Activated CD8-positive, alpha-beta T cell treated with anti-CD3 and anti-CD28 coated beads for 36 hours (primary cell): ENCODE results near the gene MATK. TPM values are rescaled to one million over a fixed set of nuclear protein-coding genes. Genes with fewer than 3 reads are reported as not detected.
"Not testable (repeated sequence)": the region's sequence is repeated elsewhere in the genome, so short reads cannot be mapped to it uniquely, and the experiment has no call there.

ENCODE experiments used
- ATAC-seq: fragments of 200-7000 bp; cut with Tn5 transposase; one replicate; pipeline ENCODE4 v1.10.0; 2021; ENCODE audit warnings: mild to moderate bottlenecking, moderate library complexity
- CTCF ChIA-PET: fragments of 350-600 bp; sonication (Branson Sonifier 250); formaldehyde crosslinking; loops from one replicate; lab custom pipeline; 2021; ENCODE audit warnings: antibody characterized with exemption; lab: Charles Lee
- POLR2A ChIA-PET: fragments of 350-600 bp; sonication (Branson Sonifier 250); formaldehyde crosslinking; loops from one replicate; lab custom pipeline; 2021; ENCODE audit warnings: antibody characterized with exemption; lab: Charles Lee
- DNase-seq: peaks from one replicate; pipeline ENCODE4 v3.0.0-alpha.2; 2020
- H3K27ac Mint-ChIP-seq: one replicate; pipeline ENCODE4 v1.8.0; 2021; ENCODE audit warnings: mild to moderate bottlenecking, mixed read lengths
- H3K27me3 Mint-ChIP-seq: one replicate; pipeline ENCODE4 v1.8.0; 2021; ENCODE audit warnings: mixed read lengths
- H3K36me3 Mint-ChIP-seq: one replicate; pipeline ENCODE4 v1.8.0; 2021; ENCODE audit warnings: low read depth, mixed read lengths
- H3K4me1 Mint-ChIP-seq: one replicate; pipeline ENCODE4 v1.8.0; 2021; ENCODE audit warnings: low read depth, mixed read lengths
- H3K4me3 Mint-ChIP-seq: one replicate; pipeline ENCODE4 v1.8.0; 2021; ENCODE audit warnings: mild to moderate bottlenecking, moderate library complexity, mixed read lengths
- H3K9me3 Mint-ChIP-seq: one replicate; pipeline ENCODE4 v1.8.0; 2021; ENCODE audit warnings: mixed read lengths
- CTCF ChIP-seq: fragments of 200-600 bp; IDR thresholded peaks from one replicate; pipeline ENCODE4 v1.8.0; 2022; ENCODE audit warnings: antibody characterized with exemption, mild to moderate bottlenecking
- intact Hi-C: fragments of 100-400 bp; cut with micrococcal nuclease; formaldehyde crosslinking; loops from one replicate; pipeline ENCODE4 v1.10.0; 2022
- total RNA-seq, 2 experiments: library from RNA; stranded (reverse); gene quantifications; one replicate each; pipeline ENCODE4 v1.2.3, GENCODE V29; 2021

MATK gene
- total RNA-seq, 2 experiments from 2014 or later, result 37.6 to 39.6 TPM

- Mint-ChIP-seq H3K27ac (peak overlapping the region; percentile 34), H3K4me3 (peak overlapping the region; percentile 99), H3K9me3 (no peaks in the 10 kb centered on the region), H3K36me3 (peaks cover 22% of the 10 kb centered on the region), H3K4me1 (peaks cover 45% of the 10 kb centered on the region), H3K27me3 (no peaks in the 10 kb centered on the region)
- ChIA-PET POLR2A (no interaction called here), CTCF (interaction anchor here (6.5 kb wide), 1 partner anchor 62 kb away, joined by 39 read pairs; no protein-coding TSS in a partner anchor)
- ATAC-seq (no peak), DNase-seq (no peak)
- intact Hi-C loops, result loop anchor here (10.0 kb wide), 1 partner anchor 55 kb away; no protein-coding TSS in a partner anchor
- no peak for TF ChIP-seq CTCF
These were observed 26.5 kb downstream of the MATK start for GRCh38 chr19:3759482-3760254.

GRCh38 chr19:3758297-3758696, 27.9 kb downstream of the MATK start:
- H3K9me3 Mint-ChIP-seq, DNase-seq, H3K27me3 Mint-ChIP-seq, intact Hi-C loops, H3K4me3 Mint-ChIP-seq, ATAC-seq, H3K27ac Mint-ChIP-seq: not testable (repeated sequence)
- Mint-ChIP-seq H3K4me1 (peaks cover 45% of the 10 kb centered on the region), H3K36me3 (peaks cover 22% of the 10 kb centered on the region)
- CTCF ChIA-PET, result interaction anchor here (2.0 to 6.5 kb wide), 2 partner anchors 63 to 90 kb away, joined by 8 to 39 read pairs; no protein-coding TSS in a partner anchor
- POLR2A ChIA-PET, result interaction anchor here (0.8 kb wide), 1 partner anchor 60 kb away, joined by 3 read pairs; no protein-coding TSS in a partner anchor

GRCh38 chr19:3757705-3758104, 28.5 kb downstream of the MATK start:
- ChIA-PET CTCF (interaction anchor here (2.0 kb wide), 1 partner anchor 91 kb away, joined by 8 read pairs; no protein-coding TSS in a partner anchor), POLR2A (interaction anchor here (0.8 kb wide), 1 partner anchor 60 kb away, joined by 3 read pairs; no protein-coding TSS in a partner anchor)
- DNase-seq, H3K27me3 Mint-ChIP-seq, ATAC-seq, intact Hi-C loops, H3K27ac Mint-ChIP-seq, H3K4me3 Mint-ChIP-seq, H3K9me3 Mint-ChIP-seq: not testable (repeated sequence)
- H3K36me3 Mint-ChIP-seq, result peaks cover 22% of the 10 kb centered on the region
- H3K4me1 Mint-ChIP-seq, result peaks cover 39% of the 10 kb centered on the region

GRCh38 chr19:3753631-3754410, 32.4 kb downstream of the MATK start:
- ChIA-PET CTCF (no interaction called here), POLR2A (no interaction called here)
- H3K27me3 Mint-ChIP-seq, result no peaks in the 10 kb centered on the region
- intact Hi-C loops, result no loop called here
- H3K4me3 Mint-ChIP-seq, result no peak overlapping the region
- ATAC-seq (no peak), DNase-seq (no peak)
- no peak for TF ChIP-seq CTCF
- H3K4me1 Mint-ChIP-seq, result peaks cover 14% of the 10 kb centered on the region
- peaks cover 2% of the 10 kb centered on the region for H3K9me3 Mint-ChIP-seq
- peaks cover 31% of the 10 kb centered on the region for H3K36me3 Mint-ChIP-seq
- H3K27ac Mint-ChIP-seq, result no peak overlapping the region

GRCh38 chr19:3752492-3752891, 33.7 kb downstream of the MATK start:
- Mint-ChIP-seq H3K27me3 (no peaks in the 10 kb centered on the region), H3K27ac (no peak overlapping the region), H3K9me3 (peaks cover 2% of the 10 kb centered on the region), H3K4me1 (peaks cover 12% of the 10 kb centered on the region), H3K4me3 (no peak overlapping the region), H3K36me3 (peaks cover 27% of the 10 kb centered on the region)
- intact Hi-C loops, result no loop called here
- ATAC-seq (no peak), DNase-seq (no peak)
- ChIA-PET CTCF (no interaction called here), POLR2A (interaction anchor here (1.1 kb wide), 1 partner anchor 10 kb away, joined by 4 read pairs; the partner anchor contains the start of gene MRPL54)
- TF ChIP-seq CTCF, result no peak
